Neural cell (in vitro differentiated cells): ENCODE results near the gene LRIT3. TPM values are rescaled to one million over a fixed set of nuclear protein-coding genes. Genes with fewer than 3 reads are reported as not detected.

Source experiments
- H2AFZ ChIP-seq: fragments of 200-600, 300-800 bp; sonication (generic), shearing (Covaris generic); 2 replicates; pipeline ENCODE4 v1.6.0; 2014; ENCODE audit warnings: low read depth, mild to moderate bottlenecking, antibody characterized with exemption, low read length, moderate library complexity
- H3F3A ChIP-seq: fragments of 200-600 bp; shearing (Covaris generic); 2 replicates; pipeline ENCODE4 v1.6.1; 2016; ENCODE audit warnings: mild to moderate bottlenecking, moderate library complexity, mixed read lengths, antibody characterized with exemption, low read length; ENCODE audit not compliant: insufficient read depth, poor library complexity, severe bottlenecking
- H3K27ac ChIP-seq: fragments of 200-600, 300-800 bp; sonication (generic), shearing (Covaris generic); 2 replicates; pipeline ENCODE4 v1.5.1; 2014; ENCODE audit warnings: mild to moderate bottlenecking, low read length, moderate library complexity
- H3K27me3 ChIP-seq: fragments of 300-800, 200-600 bp; sonication (generic), shearing (Covaris generic); 2 replicates; pipeline ENCODE4 v1.6.0; 2014; ENCODE audit warnings: mild to moderate bottlenecking, low read depth, low read length, moderate library complexity; ENCODE audit not compliant: insufficient read depth
- H3K36me3 ChIP-seq: fragments of 300-800, 200-600 bp; sonication (generic), shearing (Covaris generic); 2 replicates; pipeline ENCODE4 v1.5.1; 2014; ENCODE audit warnings: mild to moderate bottlenecking, antibody characterized with exemption, low read length, moderate library complexity; ENCODE audit not compliant: insufficient read depth
- H3K4me2 ChIP-seq: fragments of 300-800, 200-600 bp; sonication (generic), shearing (Covaris generic); 2 replicates; pipeline ENCODE4 v1.6.0; 2014; ENCODE audit warnings: mild to moderate bottlenecking, low read length
- H3K4me3 ChIP-seq: fragments of 300-800, 200-600 bp; sonication (generic), shearing (Covaris generic); 2 replicates; pipeline ENCODE4 v1.5.1; 2014; ENCODE audit warnings: mild to moderate bottlenecking, low read length, moderate library complexity
- H3K79me2 ChIP-seq: fragments of 200-600 bp; shearing (Covaris generic); replicated peaks from 2 replicates; pipeline ENCODE4 v1.6.0; 2014; ENCODE audit warnings: mild to moderate bottlenecking, low read length, moderate library complexity; ENCODE audit not compliant: insufficient read depth
- H3K9ac ChIP-seq: fragments of 300-800, 200-600 bp; sonication (generic), shearing (Covaris generic); 2 replicates; pipeline ENCODE4 v1.6.1; 2016; ENCODE audit warnings: mild to moderate bottlenecking, low read length, mixed read lengths
- H3K9me2 ChIP-seq: fragments of 200-600 bp; shearing (Covaris generic); 2 replicates; pipeline ENCODE4 v1.6.1; 2016; ENCODE audit warnings: mild to moderate bottlenecking, low read length, mixed read lengths; ENCODE audit not compliant: insufficient read depth
- H3K9me3 ChIP-seq: fragments of 200-600, 300-800 bp; sonication (generic), shearing (Covaris generic); 2 replicates; pipeline ENCODE4 v1.6.1; 2016; ENCODE audit warnings: mild to moderate bottlenecking, mixed run types, low read length, moderate library complexity, mixed read lengths
- H4K20me1 ChIP-seq: fragments of 200-600 bp; shearing (Covaris generic); 2 replicates; pipeline ENCODE4 v1.6.1; 2016; ENCODE audit warnings: mild to moderate bottlenecking, mixed run types; ENCODE audit not compliant: insufficient read depth
- CTCF ChIP-seq: fragments of 450-650 bp; IDR thresholded peaks from 2 replicates; pipeline ENCODE4 v1.5.1; 2014; ENCODE audit warnings: antibody characterized with exemption, mild to moderate bottlenecking, moderate library complexity; ENCODE audit not compliant: poor library complexity, severe bottlenecking
- EP300 ChIP-seq: fragments of 450-650 bp; conservative IDR thresholded peaks from 2 replicates; pipeline ENCODE4 v1.6.1; 2014; ENCODE audit warnings: antibody characterized with exemption, mild to moderate bottlenecking, moderate library complexity; ENCODE audit not compliant: poor library complexity, severe bottlenecking
- EZH2 ChIP-seq: fragments of 200-600, 300-800 bp; shearing (Covaris generic), sonication (generic); IDR thresholded peaks from 2 replicates; pipeline ENCODE4 v1.6.1; 2014; ENCODE audit warnings: antibody characterized with exemption, low read length, borderline replicate concordance, mild to moderate bottlenecking; ENCODE audit not compliant: insufficient read depth, poor library complexity, severe bottlenecking
- MXI1 ChIP-seq: fragments of 450-650 bp; conservative IDR thresholded peaks from 2 replicates; pipeline ENCODE4 v1.6.1; 2014; ENCODE audit warnings: antibody characterized with exemption, mild to moderate bottlenecking; ENCODE audit not compliant: poor library complexity, severe bottlenecking
- POLR2AphosphoS5 ChIP-seq: IDR thresholded peaks from 2 replicates; pipeline ENCODE4 v1.6.1; 2012
- RAD21 ChIP-seq: fragments of 450-650 bp; conservative IDR thresholded peaks from 2 replicates; pipeline ENCODE4 v1.6.1; 2014; ENCODE audit warnings: antibody characterized with exemption, mild to moderate bottlenecking, moderate library complexity
- REST ChIP-seq: IDR thresholded peaks from 2 replicates; pipeline ENCODE4 v1.6.1; 2012; ENCODE audit warnings: borderline replicate concordance
- SMC3 ChIP-seq: fragments of 450-650 bp; conservative IDR thresholded peaks from 2 replicates; pipeline ENCODE4 v1.6.1; 2014; ENCODE audit warnings: antibody characterized with exemption, mild to moderate bottlenecking, moderate library complexity; ENCODE audit not compliant: poor library complexity
- TAF1 ChIP-seq: IDR thresholded peaks from 2 replicates; pipeline ENCODE4 v1.6.1; 2012; ENCODE audit warnings: low read depth
- polyA plus RNA-seq: library from polyadenylated mRNA; depleted of rRNA; stranded (reverse); fragments of >200 nt; gene quantifications from 2 replicates; pipeline ENCODE4 v1.2.3, GENCODE V29; 2014

The LRIT3 gene
- polyA plus RNA-seq, 1 donor from 2014 or later: 0.33 TPM

- Histone ChIP-seq H3K9me3 (no peaks in the 10 kb centered on the region), H3K4me3 (no peak within 1 kb of the TSS), H3K36me3 (no peaks in the 10 kb centered on the region), H3K27me3 (no peaks in the 10 kb centered on the region), H3K9me2 (no peaks in the 10 kb centered on the region), H4K20me1 (no peaks in the 10 kb centered on the region), H3K79me2 (no peaks in the 10 kb centered on the region), H3F3A (no peaks in the 10 kb centered on the region), H3K4me2 (no peak within 1 kb of the TSS), H3K9ac (no peak within 1 kb of the TSS), H2AFZ (no peak within 1 kb of the TSS), H3K27ac (no peak within 1 kb of the TSS)
- TF ChIP-seq REST: no peak
- no peak for TF ChIP-seq MXI1
- no peak for TF ChIP-seq POLR2AphosphoS5
- no peak for TF ChIP-seq RAD21
Measured at GRCh38 chr4:109912706-109913595, 65.0 kb downstream of the LRIT3 start, which contains the start of gene EGF. TSS of gene EGF (plus strand) at chr4:109912883. CDS start at chr4:109913336, 453 bp downstream.

- H3F3A ChIP-seq: no peaks in the 10 kb centered on the region
Measured at GRCh38 chr4:109913596-109914241, 65.8 kb downstream of the LRIT3 start.

More at GRCh38 chr4:109913596-109914241, 65.8 kb downstream of the LRIT3 start:
- Histone ChIP-seq H3K9ac (no peak overlapping the region), H3K27me3 (no peaks in the 10 kb centered on the region), H3K36me3 (no peaks in the 10 kb centered on the region), H3K79me2 (no peaks in the 10 kb centered on the region), H4K20me1 (no peaks in the 10 kb centered on the region), H3K4me2 (no peak overlapping the region), H3K4me3 (no peak overlapping the region), H2AFZ (no peak overlapping the region), H3K9me2 (no peaks in the 10 kb centered on the region), H3K27ac (no peak overlapping the region), H3K9me3 (no peaks in the 10 kb centered on the region)
- TF ChIP-seq TAF1: no peak
- TF ChIP-seq RAD21: no peak
- TF ChIP-seq EZH2: no peak
- no peak for TF ChIP-seq MXI1
- TF ChIP-seq POLR2AphosphoS5: no peak
- TF ChIP-seq EP300: no peak
- TF ChIP-seq CTCF: no peak
- no peak for TF ChIP-seq SMC3
- no peak for TF ChIP-seq REST
